ENCODE data around the gene ZFP90.

Gene ZFP90

GRCh38 chr16:68496689-68497088, 42.4 kb upstream of the ZFP90 start:
- peaks cover 0 to 2% of the 10 kb centered on the region in 2 donors for H3K9me3 ChIP-seq (replicated peaks in 1 of 2; ENCODE audit: control insufficient read depth in 2 of 2, insufficient read depth in 1 of 2, low read depth in 1 of 2, low read length in 2 of 2)
- no peak overlapping the region for H3K14ac ChIP-seq (ENCODE audit: low read length)
- DNase-seq (ENCODE audit: low spot score) = no peak
- peaks cover 0 to 17% (median 0%) of the 10 kb centered on the region in 3 experiments for H3K27me3 ChIP-seq (ENCODE audit: control insufficient read depth in 3 of 3, insufficient read depth in 3 of 3, low read depth in 1 of 3, low read length in 3 of 3)
- no peak overlapping the region for H3K4ac ChIP-seq (ENCODE audit: low read length)
- no peak overlapping the region for H3K23ac ChIP-seq (ENCODE audit: low read depth, low read length, poor library complexity)
- no CpG with 5 or more reads among the region's 8 CpGs for WGBS, 2 donors (ENCODE audit: extremely low coverage in 2 of 2, insufficient read length in 2 of 2, insufficient replicate concordance in 1 of 2)
- H2BK120ac ChIP-seq (ENCODE audit: low read depth, low read length) = no peak overlapping the region
- H3K18ac ChIP-seq (ENCODE audit: low read length) = peak overlapping the region; percentile 44
- H3K36me3 ChIP-seq (replicated peaks in 1 of 2; ENCODE audit: control insufficient read depth in 2 of 2, insufficient read depth in 2 of 2, low read length in 2 of 2) = no peaks in the 10 kb centered on the region
- H3K4me1 ChIP-seq (ENCODE audit: control insufficient read depth in 2 of 2, insufficient read depth in 1 of 2, low read depth in 1 of 2, low read length in 2 of 2) = no peaks in the 10 kb centered on the region
- no peak overlapping the region for H3K4me2 ChIP-seq (ENCODE audit: insufficient read depth, low read length, poor library complexity, severe bottlenecking)
- no peak overlapping the region for H4K8ac ChIP-seq (ENCODE audit: low read depth, low read length)
- H2BK12ac ChIP-seq (ENCODE audit: low read length) = no peak overlapping the region
- H4K91ac ChIP-seq (ENCODE audit: low read depth, low read length, poor library complexity) = no peak overlapping the region
- no peak overlapping the region for H3K9ac ChIP-seq (ENCODE audit: low read depth, low read length, poor library complexity)
- H2AFZ ChIP-seq (ENCODE audit: low read length) = no peak overlapping the region
- H3K79me1 ChIP-seq (ENCODE audit: low read depth, low read length) = peaks cover 3% of the 10 kb centered on the region
- no peak overlapping the region for H3K27ac ChIP-seq (replicated peaks; ENCODE audit: low read length)
- no peak overlapping the region for H2BK5ac ChIP-seq (ENCODE audit: low read length)
- H2AK5ac ChIP-seq (ENCODE audit: low read depth, low read length) = peak overlapping the region; percentile 56
- H2BK15ac ChIP-seq (ENCODE audit: low read length) = no peak overlapping the region
- no peak overlapping the region for H3K4me3 ChIP-seq (ENCODE audit: low read length in 2 of 2)

GRCh38 chr16:68499006-68499405, 40.1 kb upstream of the ZFP90 start:
- Histone ChIP-seq H3K4me3 (ENCODE audit: low read length in 2 of 2) (no peak overlapping the region), H2BK15ac (ENCODE audit: low read length) (no peak overlapping the region), H3K27ac (replicated peaks; ENCODE audit: low read length) (no peak overlapping the region), H2BK5ac (ENCODE audit: low read length) (no peak overlapping the region), H2AFZ (ENCODE audit: low read length) (no peak overlapping the region), H3K18ac (ENCODE audit: low read length) (no peak overlapping the region), H2BK120ac (ENCODE audit: low read depth, low read length) (no peak overlapping the region), H3K9me3 (replicated peaks in 1 of 2; ENCODE audit: control insufficient read depth in 2 of 2, insufficient read depth in 1 of 2, low read depth in 1 of 2, low read length in 2 of 2) (peaks cover 0 to under 1% of the 10 kb centered on the region in 2 donors), H3K36me3 (replicated peaks in 1 of 2; ENCODE audit: control insufficient read depth in 2 of 2, insufficient read depth in 2 of 2, low read length in 2 of 2) (no peaks in the 10 kb centered on the region), H3K79me1 (ENCODE audit: low read depth, low read length) (peaks cover 3% of the 10 kb centered on the region), H3K4ac (ENCODE audit: low read length) (no peak overlapping the region), H3K27me3 (ENCODE audit: control insufficient read depth in 3 of 3, insufficient read depth in 3 of 3, low read depth in 1 of 3, low read length in 3 of 3) (peaks cover 0 to 20% (median 0%) of the 10 kb centered on the region in 3 experiments), H3K4me1 (ENCODE audit: control insufficient read depth in 2 of 2, insufficient read depth in 1 of 2, low read depth in 1 of 2, low read length in 2 of 2) (no peaks in the 10 kb centered on the region), H3K9ac (ENCODE audit: low read depth, low read length, poor library complexity) (no peak overlapping the region), H4K91ac (ENCODE audit: low read depth, low read length, poor library complexity) (no peak overlapping the region), H3K23ac (ENCODE audit: low read depth, low read length, poor library complexity) (no peak overlapping the region), H3K4me2 (ENCODE audit: insufficient read depth, low read length, poor library complexity, severe bottlenecking) (no peak overlapping the region), H4K8ac (ENCODE audit: low read depth, low read length) (no peak overlapping the region), H2BK12ac (ENCODE audit: low read length) (no peak overlapping the region), H2AK5ac (ENCODE audit: low read depth, low read length) (no peak overlapping the region), H3K14ac (ENCODE audit: low read length) (no peak overlapping the region)
- no CpG with 5 or more reads among the region's 5 CpGs for WGBS, 2 donors (ENCODE audit: extremely low coverage in 2 of 2, insufficient read length in 2 of 2, insufficient replicate concordance in 1 of 2)
- DNase-seq (ENCODE audit: low spot score) = no peak

GRCh38 chr16:68503334-68503733, 35.8 kb upstream of the ZFP90 start:
- Histone ChIP-seq H3K9me3 (replicated peaks in 1 of 2; ENCODE audit: control insufficient read depth in 2 of 2, insufficient read depth in 1 of 2, low read depth in 1 of 2, low read length in 2 of 2) (no peaks in the 10 kb centered on the region), H2BK15ac (ENCODE audit: low read length) (no peak overlapping the region), H3K79me1 (ENCODE audit: low read depth, low read length) (peaks cover 1% of the 10 kb centered on the region), H3K27me3 (ENCODE audit: control insufficient read depth in 3 of 3, insufficient read depth in 3 of 3, low read depth in 1 of 3, low read length in 3 of 3) (peaks cover 0 to 36% (median 0%) of the 10 kb centered on the region in 3 experiments), H4K8ac (ENCODE audit: low read depth, low read length) (no peak overlapping the region), H2BK5ac (ENCODE audit: low read length) (no peak overlapping the region), H4K91ac (ENCODE audit: low read depth, low read length, poor library complexity) (no peak overlapping the region), H3K9ac (ENCODE audit: low read depth, low read length, poor library complexity) (no peak overlapping the region), H3K27ac (replicated peaks; ENCODE audit: low read length) (no peak overlapping the region), H3K14ac (ENCODE audit: low read length) (no peak overlapping the region), H3K36me3 (replicated peaks in 1 of 2; ENCODE audit: control insufficient read depth in 2 of 2, insufficient read depth in 2 of 2, low read length in 2 of 2) (no peaks in the 10 kb centered on the region), H2BK12ac (ENCODE audit: low read length) (no peak overlapping the region), H3K4me1 (ENCODE audit: control insufficient read depth in 2 of 2, insufficient read depth in 1 of 2, low read depth in 1 of 2, low read length in 2 of 2) (peaks cover 0 to 1% of the 10 kb centered on the region in 2 donors), H3K4me2 (ENCODE audit: insufficient read depth, low read length, poor library complexity, severe bottlenecking) (no peak overlapping the region), H3K23ac (ENCODE audit: low read depth, low read length, poor library complexity) (no peak overlapping the region), H2BK120ac (ENCODE audit: low read depth, low read length) (no peak overlapping the region), H3K18ac (ENCODE audit: low read length) (no peak overlapping the region), H3K4me3 (ENCODE audit: low read length in 2 of 2) (no peak overlapping the region), H2AFZ (ENCODE audit: low read length) (no peak overlapping the region), H3K4ac (ENCODE audit: low read length) (no peak overlapping the region), H2AK5ac (ENCODE audit: low read depth, low read length) (no peak overlapping the region)
- WGBS, 2 donors (ENCODE audit: extremely low coverage in 2 of 2, insufficient read length in 2 of 2, insufficient replicate concordance in 1 of 2) = no CpG with 5 or more reads among the region's 3 CpGs
- DNase-seq (ENCODE audit: low spot score) = no peak

- no peak overlapping the region for H2AFZ ChIP-seq (ENCODE audit: low read length)
- peak overlapping the region; percentile 42 for H2BK120ac ChIP-seq (ENCODE audit: low read depth, low read length)
- no peak overlapping the region for H3K14ac ChIP-seq (ENCODE audit: low read length)
- peak overlapping the region; percentile 18 for H3K18ac ChIP-seq (ENCODE audit: low read length)
- H3K79me1 ChIP-seq (ENCODE audit: low read depth, low read length) = peaks cover 1% of the 10 kb centered on the region
- H3K27me3 ChIP-seq (ENCODE audit: control insufficient read depth in 3 of 3, insufficient read depth in 3 of 3, low read depth in 1 of 3, low read length in 3 of 3) = peaks cover 0 to 39% (median 0%) of the 10 kb centered on the region in 3 experiments
- peaks cover 0 to 1% of the 10 kb centered on the region in 2 donors for H3K4me1 ChIP-seq (ENCODE audit: control insufficient read depth in 2 of 2, insufficient read depth in 1 of 2, low read depth in 1 of 2, low read length in 2 of 2)
- no peak overlapping the region for H2BK15ac ChIP-seq (ENCODE audit: low read length)
- H3K9ac ChIP-seq (ENCODE audit: low read depth, low read length, poor library complexity) = no peak overlapping the region
- no peaks in the 10 kb centered on the region for H3K36me3 ChIP-seq (replicated peaks in 1 of 2; ENCODE audit: control insufficient read depth in 2 of 2, insufficient read depth in 2 of 2, low read length in 2 of 2)
- DNase-seq (ENCODE audit: low spot score) = no peak
- no peak overlapping the region for H4K91ac ChIP-seq (ENCODE audit: low read depth, low read length, poor library complexity)
- H3K4ac ChIP-seq (ENCODE audit: low read length) = no peak overlapping the region
- WGBS, 2 donors (ENCODE audit: extremely low coverage in 2 of 2, insufficient read length in 2 of 2, insufficient replicate concordance in 1 of 2) = no CpG with 5 or more reads among the region's 7 CpGs
- no peak overlapping the region for H2BK12ac ChIP-seq (ENCODE audit: low read length)
- H2BK5ac ChIP-seq (ENCODE audit: low read length) = no peak overlapping the region
- H3K27ac ChIP-seq (replicated peaks; ENCODE audit: low read length) = no peak overlapping the region
- H3K4me3 ChIP-seq (ENCODE audit: low read length in 2 of 2) = no peak overlapping the region
- no peak overlapping the region for H3K4me2 ChIP-seq (ENCODE audit: insufficient read depth, low read length, poor library complexity, severe bottlenecking)
- H3K23ac ChIP-seq (ENCODE audit: low read depth, low read length, poor library complexity) = no peak overlapping the region
- no peaks in the 10 kb centered on the region for H3K9me3 ChIP-seq (replicated peaks in 1 of 2; ENCODE audit: control insufficient read depth in 2 of 2, insufficient read depth in 1 of 2, low read depth in 1 of 2, low read length in 2 of 2)
- no peak overlapping the region for H2AK5ac ChIP-seq (ENCODE audit: low read depth, low read length)
- H4K8ac ChIP-seq (ENCODE audit: low read depth, low read length) = no peak overlapping the region
These were observed 35.0 kb upstream of the ZFP90 start for GRCh38 chr16:68504066-68504465.

Data from neuronal stem cell (in vitro differentiated cells).